ENCODE results near the gene KCNE3.
"Not testable (repeated sequence)": the region's sequence is repeated elsewhere in the genome, so short reads cannot be mapped to it uniquely, and the experiment has no call there.

The KCNE3 gene

GRCh38 chr11:74438681-74439080, 28.7 kb downstream of the KCNE3 start:
- DNase-seq, result no peak

DNA sequence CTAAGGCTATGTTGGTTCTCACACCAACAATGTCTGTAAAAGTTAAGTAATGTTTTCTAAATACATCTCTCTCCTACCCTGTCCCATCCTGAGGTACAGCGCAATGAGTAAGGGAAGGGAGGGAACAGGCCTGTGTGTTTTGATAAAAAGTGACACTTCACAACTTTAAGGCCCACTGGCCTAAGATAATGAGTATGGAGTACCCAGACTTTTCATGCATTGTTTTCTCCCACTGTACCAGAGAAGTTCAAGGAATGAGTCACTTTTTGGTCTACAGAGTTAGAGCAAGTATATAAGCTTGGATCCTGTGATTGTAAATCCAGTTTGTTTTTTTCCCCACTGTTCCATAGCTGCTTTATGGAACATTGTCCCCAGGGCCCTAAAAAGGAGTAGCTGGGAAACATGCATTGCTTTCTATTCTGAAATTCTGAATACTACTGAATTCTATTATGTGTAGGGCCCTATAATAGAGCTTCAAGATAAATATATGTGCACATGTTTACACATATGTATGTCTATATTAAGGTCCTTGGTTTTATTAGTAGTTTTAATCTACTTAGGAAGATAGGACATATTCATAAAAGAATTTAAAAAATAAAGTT, 29.8 kb downstream of the KCNE3 start:
- no peak for DNase-seq

- no peak for DNase-seq
These were observed 32.8 kb downstream of the KCNE3 start for GRCh38 chr11:74434528-74434927.

GRCh38 chr11:74429205-74429604, 38.1 kb downstream of the KCNE3 start:
- no peak for DNase-seq

DNA sequence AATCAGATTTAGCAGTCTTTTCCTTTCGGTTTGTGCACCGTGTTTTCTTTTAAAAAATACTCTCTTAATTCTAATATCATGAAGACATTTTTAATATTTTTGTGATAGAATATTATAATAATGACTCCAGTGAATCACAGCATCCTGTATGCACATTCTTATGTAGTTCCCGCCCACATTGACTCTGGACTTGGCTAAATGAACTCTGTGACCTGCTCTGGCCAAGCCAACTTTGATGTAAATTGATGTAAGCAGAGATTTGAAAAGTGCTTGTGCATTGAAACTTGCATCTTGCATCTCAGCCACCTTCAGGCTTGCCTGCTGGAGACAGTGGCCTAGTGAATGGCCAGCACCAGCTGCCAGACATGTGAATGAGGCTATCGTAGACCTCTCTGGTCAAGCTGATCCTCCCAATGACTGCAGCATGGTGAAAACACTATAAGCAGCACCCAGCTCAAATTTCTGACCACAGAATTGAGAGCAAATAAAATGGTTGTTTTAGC, 39.9 kb downstream of the KCNE3 start:
- DNase-seq, result no peak

GRCh38 chr11:74425100-74425499, 42.2 kb downstream of the KCNE3 start:
- DNase-seq, result no peak

DNA sequence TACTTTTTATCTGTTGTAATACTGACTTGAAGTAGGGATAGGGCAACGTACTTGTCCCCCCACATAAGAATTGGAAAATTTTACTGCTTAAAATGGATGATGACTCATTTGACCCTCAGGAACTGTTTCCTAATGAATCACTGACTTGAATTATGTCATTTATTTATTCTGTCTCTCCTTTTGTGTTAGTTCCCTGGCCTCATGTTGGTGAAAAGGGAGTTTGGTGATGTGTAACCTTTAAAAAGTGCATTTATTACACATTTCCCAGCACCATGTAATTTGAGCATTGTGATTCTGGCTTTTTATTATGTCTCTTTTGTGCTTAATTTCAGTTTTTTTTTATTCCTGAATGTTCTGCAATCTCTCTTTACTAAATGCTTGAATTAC, 48.8 kb downstream of the KCNE3 start:
- DNase-seq, result no peak

DNA sequence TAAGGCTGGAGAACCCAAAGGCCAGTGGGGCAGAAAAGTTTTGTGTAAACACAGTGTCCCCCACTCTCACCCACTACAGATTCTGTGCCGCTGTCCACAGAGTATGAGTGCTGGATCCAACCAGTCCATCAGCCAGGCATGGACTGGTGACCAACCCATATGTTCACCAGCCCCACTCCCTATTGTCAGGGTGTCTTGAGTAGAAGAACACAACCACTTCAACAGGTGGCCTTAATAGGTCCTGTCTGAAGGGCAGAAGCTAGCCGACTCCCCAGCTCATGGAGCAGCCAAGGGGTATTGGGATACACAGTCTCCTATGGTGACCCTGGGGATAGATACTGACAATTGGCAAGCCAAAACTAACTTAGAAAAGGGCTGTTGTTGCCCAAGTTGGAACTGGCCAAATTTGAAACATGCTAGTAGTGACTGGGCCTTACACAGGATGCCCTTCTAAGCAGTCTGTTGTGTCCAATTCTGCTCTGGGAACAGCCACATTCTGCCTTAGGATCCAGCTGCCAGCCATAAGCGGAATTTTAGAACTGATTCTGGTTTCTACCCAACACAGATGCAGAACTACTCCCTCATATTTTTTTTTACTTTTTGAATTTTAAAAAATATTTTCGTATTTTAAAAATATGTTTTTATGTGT, 49.4 kb downstream of the KCNE3 start:
- no peak for DNase-seq

- no peak for DNase-seq
These were observed 50.0 kb downstream of the KCNE3 start for GRCh38 chr11:74417379-74417804.

DNA sequence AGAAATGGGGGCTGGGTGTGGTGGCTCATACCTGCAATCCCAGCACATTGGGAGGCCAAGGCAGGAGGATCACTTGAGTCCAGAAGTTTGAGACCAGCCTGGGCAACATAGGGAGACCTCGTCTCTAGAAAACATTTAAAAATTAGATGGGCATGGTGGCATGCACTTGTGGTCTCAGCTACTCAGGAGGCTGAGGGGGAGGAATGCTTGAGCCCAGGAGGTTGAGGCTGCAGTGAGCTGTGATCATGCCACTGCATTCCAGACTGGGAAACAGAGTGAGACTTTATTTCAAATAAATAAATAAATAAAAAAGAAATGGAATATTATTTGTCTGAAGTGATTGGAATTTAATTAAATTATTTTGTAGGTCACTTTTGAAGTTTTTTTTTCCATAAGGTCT, 50.4 kb downstream of the KCNE3 start:
- not testable (repeated sequence) for DNase-seq

- DNase-seq, result no peak
These were observed 54.5 kb downstream of the KCNE3 start for GRCh38 chr11:74412733-74413359.

- DNase-seq, result no peak
These were observed 55.0 kb downstream of the KCNE3 start for GRCh38 chr11:74412321-74412720.

DNA sequence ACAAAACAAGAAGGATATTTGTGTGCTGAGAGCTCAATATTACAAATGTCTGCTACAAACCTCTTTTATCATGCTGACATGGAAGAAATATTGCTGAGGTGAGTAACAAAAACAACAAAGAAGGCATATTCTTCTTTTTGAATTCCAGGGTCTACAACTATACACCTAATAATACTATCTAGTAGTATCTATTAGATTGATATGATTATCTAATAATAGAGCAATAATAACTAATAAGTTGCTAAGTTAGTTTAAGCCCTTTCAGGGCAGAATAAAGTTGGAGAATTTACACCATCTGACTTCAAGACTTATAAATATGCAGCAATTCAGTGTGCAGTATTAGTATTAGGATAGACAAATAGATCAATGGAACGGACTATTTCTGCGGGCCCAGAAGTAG, 57.7 kb downstream of the KCNE3 start:
- DNase-seq, result no peak

Data from femur (tissue), 1 donor.